NT2/D1 (cell line): ENCODE results near the gene TRPM6.
"Not testable (repeated sequence)": the region's sequence is repeated elsewhere in the genome, so short reads cannot be mapped to it uniquely, and the experiment has no call there.

Source experiments
- DNase-seq: peaks from one replicate; pipeline ENCODE4 v3.0.0-alpha.2; 2011; ENCODE audit warnings: low read depth, low spot score
- H3K27me3 ChIP-seq: 2 replicates; pipeline ENCODE4 v1.6.0; 2011; ENCODE audit warnings: mild to moderate bottlenecking; ENCODE audit not compliant: insufficient read length, insufficient read depth
- H3K36me3 ChIP-seq: 2 replicates; pipeline ENCODE4 v1.6.1; 2011; ENCODE audit warnings: mild to moderate bottlenecking, low read length, mixed read lengths; ENCODE audit not compliant: insufficient read depth, insufficient read length
- H3K4me1 ChIP-seq: 2 replicates; pipeline ENCODE4 v1.5.1; 2011; ENCODE audit not compliant: insufficient read depth, insufficient read length
- H3K4me3 ChIP-seq: 2 replicates; pipeline ENCODE4 v1.5.1; 2011; ENCODE audit warnings: low read depth; ENCODE audit not compliant: insufficient read length
- H3K9ac ChIP-seq: 2 replicates; pipeline ENCODE4 v1.6.0; 2011; ENCODE audit warnings: low read depth; ENCODE audit not compliant: insufficient read length
- H3K9me3 ChIP-seq: 2 replicates; pipeline ENCODE4 v1.5.1; 2011; ENCODE audit warnings: mild to moderate bottlenecking, low read length; ENCODE audit not compliant: insufficient read depth
- SUZ12 ChIP-seq: IDR thresholded peaks from 2 replicates; pipeline ENCODE4 v1.6.1; 2011; ENCODE audit not compliant: insufficient read length, insufficient read depth; ENCODE audit errors: extremely low read depth
- YY1 ChIP-seq: IDR thresholded peaks from 2 replicates; pipeline ENCODE4 v1.6.1; 2011; ENCODE audit not compliant: insufficient read length, insufficient read depth
- ZNF274 ChIP-seq: IDR thresholded peaks from 2 replicates; pipeline ENCODE4 v1.6.1; 2011; ENCODE audit warnings: mild to moderate bottlenecking, low read depth, low read length

TRPM6 gene

DNA sequence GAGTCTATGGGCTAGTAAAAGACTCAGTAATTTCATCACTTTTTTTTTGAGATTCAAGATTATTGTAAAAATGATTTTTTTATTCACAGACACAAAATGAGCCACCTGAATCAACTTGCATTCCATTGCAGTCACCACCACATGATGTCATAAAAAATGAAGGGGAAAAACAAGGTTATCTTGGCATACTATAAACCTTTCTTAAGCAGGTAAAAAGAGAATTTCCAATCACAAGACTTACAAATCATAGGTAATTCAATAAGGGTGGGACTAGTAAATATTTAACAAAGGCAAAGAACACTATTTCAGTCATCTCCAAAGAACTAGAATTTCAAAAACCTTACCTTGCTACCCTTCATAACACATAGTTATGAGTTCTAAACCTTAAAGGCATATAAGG lies 30.7 kb downstream of the TRPM6 start:
- H3K9me3 ChIP-seq, result no peaks in the 10 kb centered on the region
- no peaks in the 10 kb centered on the region for H3K36me3 ChIP-seq
- TF ChIP-seq ZNF274 (no peak), YY1 (no peak), SUZ12 (no peak)
- no peaks in the 10 kb centered on the region for H3K27me3 ChIP-seq
- no peak overlapping the region for H3K4me3 ChIP-seq
- DNase-seq, result no peak
- no peak overlapping the region for H3K9ac ChIP-seq
- no peaks in the 10 kb centered on the region for H3K4me1 ChIP-seq

DNA sequence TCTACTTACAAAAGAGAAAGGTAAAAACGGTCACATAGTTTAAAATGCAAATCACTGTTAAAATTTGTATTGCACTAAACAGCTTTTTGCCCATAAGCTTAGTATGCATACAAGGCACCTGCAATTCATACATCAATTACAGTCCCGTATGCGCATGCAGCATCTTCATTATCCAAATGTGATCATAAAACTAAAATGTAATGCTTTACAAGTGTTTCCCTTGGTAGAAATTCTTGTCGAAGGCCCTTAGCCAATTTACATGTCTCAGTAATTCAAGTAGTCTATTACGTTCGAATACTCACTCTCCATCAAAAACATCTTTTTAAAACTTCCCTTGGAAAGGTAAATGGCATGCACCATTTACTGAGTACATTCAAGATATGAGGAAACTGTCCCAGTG lies 32.6 kb downstream of the TRPM6 start:
- H3K4me3 ChIP-seq, result no peak overlapping the region
- TF ChIP-seq ZNF274 (no peak), YY1 (no peak)
- no peaks in the 10 kb centered on the region for H3K9me3 ChIP-seq
- H3K9ac ChIP-seq, result no peak overlapping the region
- no peaks in the 10 kb centered on the region for H3K4me1 ChIP-seq
- DNase-seq, result no peak
- no peaks in the 10 kb centered on the region for H3K27me3 ChIP-seq
- H3K36me3 ChIP-seq, result no peaks in the 10 kb centered on the region

DNA sequence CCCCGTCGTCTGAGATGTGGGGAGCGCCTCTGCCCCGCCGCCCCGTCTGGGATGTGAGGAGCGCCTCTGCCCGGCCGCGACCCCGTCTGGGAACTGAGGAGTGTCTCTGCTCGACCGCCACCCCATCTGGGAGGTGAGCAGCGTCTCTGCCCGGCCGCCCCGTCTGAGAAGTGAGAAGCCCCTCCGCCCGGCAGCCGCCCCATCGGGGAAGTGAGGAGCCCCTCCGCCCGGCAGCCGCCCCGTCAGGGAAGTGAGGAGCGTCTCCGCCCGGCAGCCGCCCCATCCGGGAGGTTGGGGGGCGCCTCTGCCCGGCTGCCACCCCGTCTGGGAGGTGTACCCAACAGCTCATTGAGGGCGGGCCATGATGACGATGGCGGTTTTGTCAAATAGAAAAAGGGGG lies 34.7 kb downstream of the TRPM6 start:
- H3K9ac ChIP-seq, H3K36me3 ChIP-seq, H3K27me3 ChIP-seq, H3K4me3 ChIP-seq, H3K9me3 ChIP-seq, DNase-seq, H3K4me1 ChIP-seq: not testable (repeated sequence)

DNA sequence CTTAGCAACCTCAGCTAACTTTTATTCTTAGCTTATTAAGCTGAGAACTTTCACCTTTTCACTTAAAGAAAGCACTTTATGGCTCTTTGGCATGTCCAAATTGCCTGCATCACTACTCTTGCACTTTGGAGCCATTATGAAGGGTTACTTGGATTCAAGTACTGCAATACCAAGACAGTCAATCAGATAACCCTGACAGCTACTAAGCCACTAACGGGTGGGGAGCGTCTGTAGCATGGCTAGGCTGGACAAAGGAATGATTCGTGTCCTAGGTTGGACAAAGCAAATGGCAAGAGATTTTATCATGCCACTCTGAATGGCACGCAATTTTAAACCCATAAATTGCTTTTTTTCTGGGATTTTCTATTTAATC lies 39.6 kb downstream of the TRPM6 start:
- no peak overlapping the region for H3K4me3 ChIP-seq
- H3K9ac ChIP-seq, result no peak overlapping the region
- H3K36me3 ChIP-seq, result no peaks in the 10 kb centered on the region
- TF ChIP-seq YY1, result no peak
- TF ChIP-seq ZNF274, result no peak
- no peak for TF ChIP-seq SUZ12
- H3K9me3 ChIP-seq, result peaks cover 6% of the 10 kb centered on the region; the same call in 1 of the 2 replicates
- DNase-seq, result no peak
- no peaks in the 10 kb centered on the region for H3K27me3 ChIP-seq
- H3K4me1 ChIP-seq, result no peaks in the 10 kb centered on the region

DNA sequence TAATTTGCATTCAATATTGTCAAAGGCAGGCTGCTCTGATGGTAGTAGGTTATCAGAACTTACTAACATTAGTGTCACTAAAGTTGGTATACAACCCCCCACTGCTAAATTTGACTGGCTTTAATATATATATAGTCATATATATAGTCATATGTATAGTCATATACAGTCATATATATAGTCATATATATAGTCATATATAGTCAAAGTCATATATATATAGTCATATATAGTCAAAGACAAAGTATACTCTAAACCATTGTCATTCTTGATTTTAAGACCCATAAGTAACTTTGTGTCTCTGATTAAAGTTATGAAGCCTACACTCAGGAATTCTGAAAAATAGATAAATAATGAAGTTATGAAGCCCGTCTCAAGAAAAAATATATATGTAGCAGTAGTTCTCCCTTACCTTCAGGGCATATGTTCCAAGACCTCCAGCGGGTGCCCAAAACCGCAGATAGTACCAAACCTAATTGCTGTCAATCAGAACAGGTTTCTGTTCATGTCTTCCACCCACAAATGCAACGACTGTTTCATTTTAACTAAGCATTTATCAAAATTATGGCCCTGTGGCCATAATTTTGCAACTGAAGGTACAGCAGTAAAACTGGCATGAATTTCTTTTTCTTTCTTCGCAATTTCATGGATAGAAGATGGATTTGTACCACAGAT lies 40.1 kb downstream of the TRPM6 start:
- Histone ChIP-seq H3K9me3 (peaks cover 6% of the 10 kb centered on the region; the same call in 1 of the 2 replicates), H3K36me3 (no peaks in the 10 kb centered on the region), H3K4me3 (no peak overlapping the region), H3K27me3 (no peaks in the 10 kb centered on the region), H3K4me1 (no peaks in the 10 kb centered on the region), H3K9ac (no peak overlapping the region)
- TF ChIP-seq SUZ12 (no peak), YY1 (no peak), ZNF274 (no peak)
- no peak for DNase-seq

DNA sequence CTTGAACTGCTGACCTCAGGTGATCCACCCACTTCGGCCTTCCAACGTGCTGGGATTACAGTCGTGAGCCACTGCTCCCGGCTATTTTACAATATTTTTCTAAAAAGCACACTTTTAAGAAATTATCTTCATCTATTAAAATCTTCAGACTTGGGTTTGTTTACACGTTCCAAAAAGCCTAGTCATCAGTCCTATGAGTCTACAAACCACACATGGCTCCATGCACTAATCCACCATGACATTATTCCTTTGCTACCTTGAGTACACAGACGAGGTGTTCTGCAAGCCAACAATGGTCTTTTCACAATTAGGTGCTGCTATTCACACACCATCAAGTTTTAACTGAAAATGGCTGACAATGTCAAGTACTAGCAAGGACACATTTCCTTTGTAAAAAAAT lies 41.0 kb downstream of the TRPM6 start:
- H3K9ac ChIP-seq, result no peak overlapping the region
- no peak for DNase-seq
- TF ChIP-seq ZNF274 (no peak), SUZ12 (no peak), YY1 (no peak)

DNA sequence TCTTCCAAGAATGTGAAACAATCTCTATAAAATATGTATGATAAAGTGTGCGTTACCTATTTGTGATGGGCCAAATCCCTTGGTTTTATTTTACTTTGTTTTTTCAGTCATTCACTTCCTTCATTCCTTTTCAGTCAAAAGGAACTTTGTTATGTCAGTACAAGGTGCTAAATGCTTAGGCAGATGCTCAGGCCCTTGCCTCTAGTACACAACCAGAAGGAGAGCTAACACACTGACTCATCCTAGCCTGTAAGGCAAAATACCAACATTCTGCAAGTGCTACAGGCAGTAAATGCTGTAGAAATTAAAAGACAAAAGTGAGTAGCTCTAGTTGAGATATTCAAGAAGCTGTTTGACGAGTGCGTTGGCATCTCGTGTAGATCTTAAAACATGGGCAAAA lies 49.4 kb downstream of the TRPM6 start:
- H3K4me3 ChIP-seq, result no peak overlapping the region
- DNase-seq, result peak; percentile 6
- no peaks in the 10 kb centered on the region for H3K36me3 ChIP-seq
- no peak overlapping the region for H3K9ac ChIP-seq
- no peaks in the 10 kb centered on the region for H3K27me3 ChIP-seq
- no peaks in the 10 kb centered on the region for H3K4me1 ChIP-seq
- no peaks in the 10 kb centered on the region for H3K9me3 ChIP-seq
- TF ChIP-seq YY1, result no peak
- TF ChIP-seq ZNF274, result no peak

More for the DNA sequence above, 41.0 kb downstream of the TRPM6 start:
- Histone ChIP-seq H3K9me3 (peaks cover 6% of the 10 kb centered on the region; the same call in 1 of the 2 replicates), H3K36me3 (no peaks in the 10 kb centered on the region), H3K27me3 (no peaks in the 10 kb centered on the region), H3K4me1 (no peaks in the 10 kb centered on the region), H3K4me3 (no peak overlapping the region)

DNA sequence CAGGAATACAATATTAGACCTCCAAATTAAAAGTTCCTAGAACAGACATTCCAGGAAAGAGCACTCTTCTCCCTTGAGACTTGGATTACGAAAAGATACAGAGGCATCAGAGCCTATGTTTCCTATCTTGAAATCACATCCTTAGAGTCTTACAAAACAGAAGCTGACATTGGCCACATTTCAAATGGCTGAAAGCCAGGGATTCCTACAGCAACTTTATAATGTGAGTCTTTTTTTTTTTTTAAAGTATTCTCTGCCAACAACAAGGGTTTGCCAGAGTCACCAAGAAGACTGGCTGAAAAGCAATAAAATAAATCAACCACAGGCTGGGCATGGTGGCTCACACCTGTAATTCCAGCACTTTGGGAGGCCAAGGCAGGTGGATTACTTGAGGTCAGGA lies 63.1 kb downstream of the TRPM6 start:
- Histone ChIP-seq H3K9ac (no peak overlapping the region), H3K36me3 (no peaks in the 10 kb centered on the region), H3K27me3 (no peaks in the 10 kb centered on the region), H3K4me1 (no peaks in the 10 kb centered on the region), H3K4me3 (no peak overlapping the region), H3K9me3 (no peaks in the 10 kb centered on the region)
- no peak for DNase-seq
- TF ChIP-seq ZNF274, result no peak
- no peak for TF ChIP-seq YY1
- TF ChIP-seq SUZ12, result no peak
